Stimulated activated CD4-positive, alpha-beta T cell treated with anti-CD3 and anti-CD28 coated beads, TNF-alpha, amount 100 ng/mL, for 1 hour (primary cell): ENCODE data around the gene STAP2.

Experiments
- DNase-seq, 3 donors: peaks; one replicate each; pipeline ENCODE4 v3.0.0-alpha.2; 2020; ENCODE audit warnings: low read depth in 3 of 3, low spot score in 1 of 3

Gene STAP2

GRCh38 chr19:4328243-4328990 lies 10.2 kb downstream of the STAP2 start:
- peak; percentile 86 to 99 (median 94) for DNase-seq

DNA sequence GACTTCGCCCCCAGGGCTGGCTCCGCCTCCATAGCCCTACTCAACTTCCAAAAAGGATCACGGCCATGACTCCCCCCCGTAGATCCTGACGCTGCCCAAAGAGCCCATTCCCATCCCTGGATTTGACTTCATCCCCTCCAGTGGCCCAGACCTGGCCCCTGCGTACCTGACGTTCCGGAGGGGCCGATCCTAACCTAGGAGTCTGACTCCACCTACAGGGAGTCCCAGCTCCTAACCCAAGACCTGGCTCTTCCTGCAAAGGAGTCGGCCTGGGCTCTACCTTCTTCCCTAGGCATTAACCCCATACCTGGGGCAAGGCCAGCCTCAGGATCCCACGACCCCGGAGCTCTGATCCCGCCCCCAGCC lies 10.8 kb downstream of the STAP2 start:
- DNase-seq: no peak

DNA sequence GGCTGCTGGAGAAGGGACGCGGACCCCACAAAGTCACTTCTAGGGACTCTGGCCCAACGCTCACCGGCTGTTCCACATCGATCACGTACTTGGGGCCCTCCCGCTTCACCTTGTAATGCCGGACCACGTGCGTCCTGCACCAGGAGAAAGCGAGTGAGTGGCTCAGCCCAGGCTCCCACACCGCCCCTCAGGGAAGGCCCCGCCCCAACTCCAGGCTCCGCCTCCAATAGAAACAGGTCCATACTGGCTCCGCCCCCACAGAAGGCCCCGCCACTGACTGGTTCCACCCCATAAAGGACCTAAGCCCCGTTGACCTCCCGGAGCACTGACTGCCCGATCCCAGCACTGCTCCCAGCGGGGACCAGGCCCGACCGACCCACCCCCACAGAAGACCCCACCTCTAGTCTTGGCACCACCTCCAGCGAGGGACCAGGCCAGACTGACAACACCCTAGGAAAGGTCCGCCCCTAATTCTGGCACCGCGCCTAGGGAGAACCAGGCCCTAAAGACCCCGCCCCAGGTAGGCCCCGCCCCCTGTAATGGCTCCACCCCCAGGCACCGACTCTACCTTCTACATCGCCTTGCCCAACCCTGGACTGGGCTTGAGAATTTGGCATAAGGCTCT lies 11.3 kb downstream of the STAP2 start:
- DNase-seq: peak in 2 of 3 donors; percentile 25 to 67

DNA sequence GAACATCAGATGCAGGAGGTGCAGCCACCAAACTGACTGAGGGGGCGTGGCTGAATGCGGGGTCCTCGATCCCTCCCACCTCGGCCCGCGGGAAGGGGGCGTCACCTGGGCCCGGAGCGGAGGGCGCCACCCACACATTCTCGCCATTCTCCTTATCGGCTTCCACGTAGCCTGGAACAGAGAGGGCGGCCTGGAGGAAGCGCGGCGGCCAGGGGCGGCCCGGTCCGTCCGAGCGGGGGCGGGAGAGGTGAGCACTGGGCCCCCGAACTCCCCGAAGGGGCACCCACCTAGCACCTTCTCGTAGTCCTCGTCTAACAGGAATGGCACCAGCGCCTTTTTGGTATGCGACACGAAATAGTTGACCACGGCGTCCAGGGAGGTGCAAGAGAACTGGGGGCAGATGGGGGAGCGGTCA lies 11.8 kb downstream of the STAP2 start:
- no peak for DNase-seq

DNA sequence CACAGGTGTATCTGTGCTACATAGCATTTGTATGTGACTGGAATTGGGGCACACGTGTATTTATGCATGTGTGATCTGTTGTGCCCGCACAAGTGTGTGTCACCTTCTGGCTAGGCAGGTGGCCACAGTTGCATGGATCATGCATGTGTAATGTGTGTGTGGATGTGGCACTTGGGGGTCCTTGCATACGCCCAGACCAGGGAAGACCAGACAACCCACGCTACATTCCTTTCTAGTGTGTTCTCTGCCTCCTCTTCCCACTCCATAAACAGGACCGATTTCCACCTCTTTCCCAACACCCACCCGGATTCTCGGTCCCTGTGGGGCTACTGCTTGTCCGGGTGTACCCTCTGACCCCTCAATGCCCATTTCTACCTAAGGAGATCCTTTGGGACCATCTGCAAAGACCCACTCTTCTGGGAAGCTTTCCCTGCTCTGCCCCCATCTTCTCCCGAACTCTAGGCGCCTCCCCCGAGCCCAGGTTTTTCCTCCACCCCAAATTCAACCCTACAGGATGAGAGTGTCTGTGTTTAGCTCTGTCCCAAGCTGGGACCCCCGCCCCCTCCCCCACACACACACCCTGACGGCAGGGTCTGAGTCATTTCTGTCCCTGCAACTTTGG lies 12.3 kb downstream of the STAP2 start:
- DNase-seq: no peak

- no peak for DNase-seq
These were observed 14.4 kb downstream of the STAP2 start for GRCh38 chr19:4324228-4324627.

GRCh38 chr19:4323692-4324091 lies 14.9 kb downstream of the STAP2 start:
- no peak for DNase-seq

GRCh38 chr19:4322942-4323665 lies 15.5 kb downstream of the STAP2 start:
- DNase-seq: no peak

GRCh38 chr19:4320419-4320818 lies 18.2 kb downstream of the STAP2 start:
- DNase-seq: no peak

GRCh38 chr19:4319067-4319718 lies 19.4 kb downstream of the STAP2 start:
- no peak for DNase-seq

- no peak for DNase-seq
These were observed 20.2 kb downstream of the STAP2 start for GRCh38 chr19:4318460-4318859.

DNA sequence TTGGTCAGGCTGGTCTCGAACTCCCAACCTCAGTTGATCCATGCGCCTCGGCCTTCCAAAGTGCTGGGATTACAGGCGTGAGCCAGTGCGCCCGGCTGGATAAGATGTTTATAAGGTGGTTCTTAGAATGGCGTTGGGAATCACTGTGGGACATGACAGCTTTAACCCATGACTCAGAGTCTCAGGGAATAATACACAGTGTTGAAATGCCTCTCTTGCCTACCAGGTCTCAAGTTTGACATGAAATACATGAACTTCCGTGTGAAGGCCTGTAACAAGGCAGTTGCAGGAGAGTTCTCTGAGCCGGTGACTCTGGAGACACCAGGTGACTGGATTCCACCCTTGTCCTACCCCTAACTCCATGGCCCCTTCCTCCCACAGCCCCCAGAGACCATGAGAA lies 21.7 kb downstream of the STAP2 start:
- DNase-seq: no peak

- no peak for DNase-seq
These were observed 24.7 kb downstream of the STAP2 start for GRCh38 chr19:4313847-4314490.

DNA sequence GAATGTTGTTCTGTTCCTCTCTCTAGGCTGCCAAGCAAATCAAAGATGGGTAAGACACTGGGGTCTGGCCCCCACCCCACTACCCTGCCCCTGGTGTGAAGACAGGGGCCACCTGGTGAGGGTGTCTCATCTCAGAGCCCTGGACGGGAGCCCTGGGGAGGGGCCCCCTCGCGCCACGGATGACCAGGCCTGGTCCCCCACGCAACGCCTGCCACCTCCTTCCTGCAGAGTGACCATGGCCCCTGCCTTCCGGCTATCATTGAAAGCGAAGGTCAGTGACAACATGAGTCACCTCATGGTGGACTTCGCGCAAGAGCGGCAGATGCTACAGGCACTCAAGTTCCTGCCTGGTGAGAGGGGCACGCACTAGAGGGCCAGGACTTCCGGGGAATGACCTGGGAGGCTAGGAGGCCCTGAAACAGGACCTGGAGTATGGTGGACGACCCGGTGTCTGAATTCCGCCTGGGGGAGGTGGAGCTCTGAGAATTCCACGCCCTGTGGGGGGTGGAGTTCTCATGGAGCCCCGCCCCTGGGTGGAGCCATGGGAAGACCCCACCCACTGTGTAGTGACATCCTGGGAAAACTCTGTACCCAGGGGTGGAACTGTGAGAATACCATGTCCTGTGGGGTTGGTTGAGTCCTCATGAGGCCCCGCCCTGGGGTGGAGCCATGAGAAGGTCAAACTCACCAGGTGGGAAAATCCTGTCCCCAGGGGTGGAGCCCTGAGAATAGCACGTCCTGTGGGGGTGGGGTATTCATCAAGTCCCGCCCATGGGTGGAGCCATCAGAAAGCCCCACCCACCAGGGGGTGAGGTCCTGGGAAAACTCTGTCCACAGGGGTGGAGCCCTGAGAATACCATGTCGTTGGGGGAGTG lies 28.1 kb downstream of the STAP2 start:
- DNase-seq: no peak

DNA sequence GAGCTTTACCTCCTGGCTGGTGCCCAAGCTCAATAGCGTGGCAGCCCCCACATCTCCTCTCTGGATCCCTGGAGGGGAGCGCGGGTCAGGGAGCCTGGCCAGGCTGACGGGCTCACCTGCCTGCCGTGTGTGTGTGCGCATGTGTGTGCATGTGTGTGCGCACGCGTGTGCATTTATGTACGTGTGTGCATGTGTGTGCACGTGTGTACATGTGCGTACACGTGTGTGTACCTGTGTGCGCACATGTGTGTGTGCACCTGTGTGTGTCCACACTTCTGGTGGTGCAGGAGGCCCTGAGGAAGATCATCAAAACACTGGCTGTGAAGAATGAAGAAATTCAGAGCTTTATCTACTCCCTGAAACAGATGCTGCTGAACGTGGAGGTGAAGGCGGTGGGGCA lies 33.0 kb downstream of the STAP2 start:
- no peak for DNase-seq

GRCh38 chr19:4305257-4305612 lies 33.4 kb downstream of the STAP2 start:
- no peak for DNase-seq

GRCh38 chr19:4304538-4305256 lies 33.9 kb downstream of the STAP2 start, which contains the start of gene FSD1:
TSS of gene FSD1 (plus strand) at chr19:4304598. CDS start at chr19:4304747, 149 bp downstream.
- peak in 1 of 3 donors; percentile 63 for DNase-seq

- DNase-seq: no peak
These were observed 34.6 kb downstream of the STAP2 start for GRCh38 chr19:4303819-4304537.

DNA sequence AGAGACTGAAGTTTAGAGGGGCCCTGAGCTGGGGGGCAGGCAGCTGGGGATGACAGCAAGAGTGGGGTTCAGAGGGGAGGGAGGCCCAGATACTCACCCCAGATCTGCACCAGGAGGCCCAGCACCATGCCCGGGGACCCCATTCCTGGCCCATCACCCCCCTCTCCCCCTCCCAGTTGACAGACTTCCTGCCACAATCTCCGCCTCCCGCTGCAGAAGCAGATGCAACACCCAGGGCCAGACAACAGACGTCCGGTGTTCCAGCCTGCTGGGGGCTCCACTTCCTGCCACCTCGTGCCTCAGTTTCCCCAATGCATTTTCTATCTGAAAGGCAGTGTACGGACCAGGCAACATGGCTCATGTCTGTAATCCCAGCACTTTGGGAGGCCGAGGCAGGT lies 36.4 kb downstream of the STAP2 start, which contains the start of gene TMIGD2:
TMIGD2 (minus strand) TSS at position 147 of the 398 bp plus-strand sequence; CDS start at position 143, 4 bp downstream.
- DNase-seq: no peak
